HEK293 (cell line): ENCODE measurements around the gene MRPL21.

Experiments
- CTCF ChIP-seq: fragments of 450-650 bp; formaldehyde crosslinking; IDR thresholded peaks from 2 replicates; pipeline ENCODE4 v1.5.1; 2016; ENCODE audit warnings: missing biosample characterization, missing genetic modification characterization
- GLIS2 ChIP-seq: fragments of 450-650 bp; formaldehyde crosslinking; IDR thresholded peaks from 2 replicates; pipeline ENCODE4 v1.5.1; 2016; ENCODE audit warnings: missing biosample characterization, missing genetic modification characterization
- ZBTB8A ChIP-seq: fragments of 450-650 bp; formaldehyde crosslinking; IDR thresholded peaks from 2 replicates; pipeline ENCODE4 v1.5.1; 2016; ENCODE audit warnings: missing biosample characterization, missing genetic modification characterization
- ZNF157 ChIP-seq: fragments of 450-650 bp; formaldehyde crosslinking; IDR thresholded peaks from 2 replicates; pipeline ENCODE4 v1.5.1; 2016; ENCODE audit warnings: missing biosample characterization, missing genetic modification characterization
- ZNF175 ChIP-seq: fragments of 450-650 bp; formaldehyde crosslinking; IDR thresholded peaks from 2 replicates; pipeline ENCODE4 v1.5.1; 2016; ENCODE audit warnings: missing biosample characterization, missing genetic modification characterization
- ZNF518A ChIP-seq: fragments of 450-650 bp; formaldehyde crosslinking; conservative IDR thresholded peaks from 2 replicates; pipeline ENCODE4 v1.5.1; 2016; ENCODE audit warnings: low read depth, missing biosample characterization, missing genetic modification characterization
- ZNF561 ChIP-seq: fragments of 450-650 bp; IDR thresholded peaks from 2 replicates; pipeline ENCODE4 v1.5.1; 2018; ENCODE audit warnings: missing biosample characterization, missing genetic modification characterization, borderline replicate concordance
- TF ChIP-seq, protein P1 (sequence below): fragments of 450-650 bp; formaldehyde crosslinking; IDR thresholded peaks from 2 replicates; pipeline ENCODE4 v1.5.1; 2016; ENCODE audit warnings: missing biosample characterization, missing genetic modification characterization, borderline replicate concordance
- TF ChIP-seq, protein P2 (sequence below): fragments of 450-650 bp; formaldehyde crosslinking; IDR thresholded peaks from 2 replicates; pipeline ENCODE4 v1.5.1; 2017; ENCODE audit warnings: missing biosample characterization, missing genetic modification characterization

DNA sequence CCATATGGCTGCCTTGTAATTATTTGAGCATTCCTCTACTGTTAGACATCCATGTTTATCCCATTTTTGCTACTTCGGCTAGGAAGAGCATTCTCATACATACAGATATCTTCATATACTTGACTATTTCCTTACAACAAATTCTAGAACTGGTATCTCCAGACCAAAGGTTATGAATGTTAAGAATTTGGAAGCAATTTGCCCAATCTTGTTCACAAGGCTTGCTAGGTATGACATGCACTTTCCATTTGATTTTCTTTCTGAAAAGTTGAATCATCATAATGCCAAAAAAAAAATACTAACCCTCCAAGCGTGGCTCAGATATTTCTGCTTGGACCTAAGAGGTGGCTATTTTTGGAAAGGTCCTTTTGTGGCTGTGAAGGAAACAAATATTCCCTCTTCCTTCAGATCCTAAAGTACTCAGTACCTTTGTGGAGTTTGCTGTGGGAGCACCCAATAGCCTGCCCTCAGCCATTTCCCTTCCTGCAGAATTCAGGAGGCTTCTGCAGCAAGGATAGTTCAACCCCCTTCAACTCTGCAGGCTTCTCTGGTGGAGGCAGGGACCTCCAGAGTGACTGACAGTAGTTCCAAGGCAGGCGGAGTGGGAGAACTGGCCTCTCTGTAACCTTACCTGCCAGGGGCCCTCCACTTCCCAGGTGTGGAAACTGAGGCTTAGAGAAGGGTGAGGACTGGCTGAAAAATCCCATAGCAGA lies 39.9 kb downstream of the MRPL21 start:
- TF ChIP-seq CTCF (tag by site-specific recombination) = no peak
- no peak for TF ChIP-seq ZNF561 (tag by site-specific recombination)
- TF ChIP-seq ZNF175 (tag by site-specific recombination) = no peak
- TF ChIP-seq, protein P1, sequence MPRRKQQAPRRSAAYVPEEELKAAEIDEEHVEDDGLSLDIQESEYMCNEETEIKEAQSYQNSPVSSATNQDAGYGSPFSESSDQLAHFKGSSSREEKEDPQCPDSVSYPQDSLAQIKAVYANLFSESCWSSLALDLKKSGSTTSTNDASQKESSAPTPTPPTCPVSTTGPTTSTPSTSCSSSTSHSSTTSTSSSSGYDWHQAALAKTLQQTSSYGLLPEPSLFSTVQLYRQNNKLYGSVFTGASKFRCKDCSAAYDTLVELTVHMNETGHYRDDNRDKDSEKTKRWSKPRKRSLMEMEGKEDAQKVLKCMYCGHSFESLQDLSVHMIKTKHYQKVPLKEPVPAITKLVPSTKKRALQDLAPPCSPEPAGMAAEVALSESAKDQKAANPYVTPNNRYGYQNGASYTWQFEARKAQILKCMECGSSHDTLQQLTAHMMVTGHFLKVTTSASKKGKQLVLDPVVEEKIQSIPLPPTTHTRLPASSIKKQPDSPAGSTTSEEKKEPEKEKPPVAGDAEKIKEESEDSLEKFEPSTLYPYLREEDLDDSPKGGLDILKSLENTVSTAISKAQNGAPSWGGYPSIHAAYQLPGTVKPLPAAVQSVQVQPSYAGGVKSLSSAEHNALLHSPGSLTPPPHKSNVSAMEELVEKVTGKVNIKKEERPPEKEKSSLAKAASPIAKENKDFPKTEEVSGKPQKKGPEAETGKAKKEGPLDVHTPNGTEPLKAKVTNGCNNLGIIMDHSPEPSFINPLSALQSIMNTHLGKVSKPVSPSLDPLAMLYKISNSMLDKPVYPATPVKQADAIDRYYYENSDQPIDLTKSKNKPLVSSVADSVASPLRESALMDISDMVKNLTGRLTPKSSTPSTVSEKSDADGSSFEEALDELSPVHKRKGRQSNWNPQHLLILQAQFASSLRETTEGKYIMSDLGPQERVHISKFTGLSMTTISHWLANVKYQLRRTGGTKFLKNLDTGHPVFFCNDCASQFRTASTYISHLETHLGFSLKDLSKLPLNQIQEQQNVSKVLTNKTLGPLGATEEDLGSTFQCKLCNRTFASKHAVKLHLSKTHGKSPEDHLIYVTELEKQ (tag by site-specific recombination) = no peak
- no peak for TF ChIP-seq ZBTB8A (tag by site-specific recombination)
- TF ChIP-seq ZNF157 (tag by site-specific recombination) = no peak
- no peak for TF ChIP-seq GLIS2 (tag by site-specific recombination)
- TF ChIP-seq, protein P2, sequence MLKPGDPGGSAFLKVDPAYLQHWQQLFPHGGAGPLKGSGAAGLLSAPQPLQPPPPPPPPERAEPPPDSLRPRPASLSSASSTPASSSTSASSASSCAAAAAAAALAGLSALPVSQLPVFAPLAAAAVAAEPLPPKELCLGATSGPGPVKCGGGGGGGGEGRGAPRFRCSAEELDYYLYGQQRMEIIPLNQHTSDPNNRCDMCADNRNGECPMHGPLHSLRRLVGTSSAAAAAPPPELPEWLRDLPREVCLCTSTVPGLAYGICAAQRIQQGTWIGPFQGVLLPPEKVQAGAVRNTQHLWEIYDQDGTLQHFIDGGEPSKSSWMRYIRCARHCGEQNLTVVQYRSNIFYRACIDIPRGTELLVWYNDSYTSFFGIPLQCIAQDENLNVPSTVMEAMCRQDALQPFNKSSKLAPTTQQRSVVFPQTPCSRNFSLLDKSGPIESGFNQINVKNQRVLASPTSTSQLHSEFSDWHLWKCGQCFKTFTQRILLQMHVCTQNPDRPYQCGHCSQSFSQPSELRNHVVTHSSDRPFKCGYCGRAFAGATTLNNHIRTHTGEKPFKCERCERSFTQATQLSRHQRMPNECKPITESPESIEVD = no peak
- no peak for TF ChIP-seq ZNF518A (tag by site-specific recombination)
